Measurements from ENCODE around the gene ALKBH6.

- TF ChIP-seq TAF1 (IDR thresholded peaks at IDR 0.05; ENCODE audit: low read depth) (peak; percentile 66; the same call in 1 of the 2 replicates), EP300 (IDR thresholded peaks at IDR 0.05; ENCODE audit: borderline replicate concordance) (no peak), RAD21 (IDR thresholded peaks at IDR 0.05; ENCODE audit: low read depth) (no peak), REST (IDR thresholded peaks at IDR 0.05; ENCODE audit: low read depth) (peak; percentile 61; the same call in 1 of the 2 replicates)
Observed at GRCh38 chr19:36014012-36014924, at the start of gene ALKBH6.
